K562 treated with DMSO at 1 percent for 12 hours (cell line): ENCODE results near the gene NEUROD2. TPM values are rescaled to one million over a fixed set of nuclear protein-coding genes. Genes with fewer than 3 reads are reported as not detected.

ENCODE experiments used
- total RNA-seq: library from RNA; unstranded; fragments of 300-600 nt; gene quantifications from 2 replicates; pipeline ENCODE4 v1.2.3, GENCODE V29; 2022; ENCODE audit not compliant: insufficient read depth

NEUROD2 gene
- total RNA-seq = not detected in 2 replicates

DNA sequence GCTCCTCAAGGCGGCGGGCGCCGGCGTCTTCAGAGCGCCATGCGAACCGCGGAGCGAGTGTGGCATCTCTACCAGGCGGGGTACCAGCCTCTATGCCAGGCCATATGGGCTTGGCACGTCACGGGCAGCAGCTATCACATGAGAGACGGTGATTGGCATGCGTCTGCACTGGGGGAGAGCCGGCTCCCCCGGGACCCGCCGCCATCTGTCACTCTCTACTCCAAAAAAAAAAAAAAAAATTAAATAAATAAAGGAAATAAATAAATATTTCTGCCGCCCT lies at the start of gene NEUROD2:
Gene NEUROD2, minus strand, starts transcription at position 70 of the 280 bp plus-strand sequence. CDS start 1,321 bp downstream, outside the sequence.

DNA sequence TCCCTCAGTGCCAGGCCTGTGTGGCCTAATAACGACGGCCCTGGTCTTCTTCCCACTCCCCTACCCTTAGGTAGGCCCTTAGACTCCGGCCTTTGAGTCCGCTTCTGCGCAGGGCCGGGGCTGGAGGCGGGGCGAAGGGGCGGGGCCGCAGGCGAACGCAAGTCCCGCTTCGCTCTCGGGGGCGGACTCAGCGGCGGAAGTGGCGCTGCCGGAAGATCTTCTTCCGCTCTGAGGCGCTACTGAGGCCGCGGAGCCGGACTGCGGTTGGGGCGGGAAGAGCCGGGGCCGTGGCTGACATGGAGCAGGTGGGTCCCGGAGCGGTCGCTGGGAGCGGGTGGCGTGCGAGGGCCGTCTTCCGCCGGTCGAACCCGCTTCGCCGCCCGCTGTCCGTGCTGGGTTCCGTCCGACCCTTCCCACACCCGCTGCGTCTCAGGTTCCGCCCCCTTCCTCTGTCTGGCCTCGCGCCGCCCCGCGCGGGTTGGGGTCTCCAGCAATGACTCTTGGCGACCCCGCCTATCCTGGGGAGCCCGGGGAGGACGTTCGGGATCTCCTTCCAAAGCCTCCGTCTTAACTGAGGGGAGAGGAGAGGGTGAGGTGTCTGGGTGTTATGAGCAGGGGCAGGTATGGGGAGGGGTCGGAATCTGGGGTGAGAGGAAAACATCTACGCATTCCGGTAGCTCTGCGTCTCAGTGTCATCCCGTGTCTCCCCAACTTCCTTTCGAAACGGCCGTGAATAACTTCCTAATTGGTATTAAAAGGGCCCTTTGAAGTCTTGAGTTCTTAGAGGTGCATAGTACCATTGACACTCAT lies 29.4 kb upstream of the NEUROD2 start, which contains the start of gene STARD3:
Gene STARD3, plus strand, starts transcription at position 218 of the 810 bp plus-strand sequence. CDS start 16,388 bp downstream, outside the sequence.

DNA sequence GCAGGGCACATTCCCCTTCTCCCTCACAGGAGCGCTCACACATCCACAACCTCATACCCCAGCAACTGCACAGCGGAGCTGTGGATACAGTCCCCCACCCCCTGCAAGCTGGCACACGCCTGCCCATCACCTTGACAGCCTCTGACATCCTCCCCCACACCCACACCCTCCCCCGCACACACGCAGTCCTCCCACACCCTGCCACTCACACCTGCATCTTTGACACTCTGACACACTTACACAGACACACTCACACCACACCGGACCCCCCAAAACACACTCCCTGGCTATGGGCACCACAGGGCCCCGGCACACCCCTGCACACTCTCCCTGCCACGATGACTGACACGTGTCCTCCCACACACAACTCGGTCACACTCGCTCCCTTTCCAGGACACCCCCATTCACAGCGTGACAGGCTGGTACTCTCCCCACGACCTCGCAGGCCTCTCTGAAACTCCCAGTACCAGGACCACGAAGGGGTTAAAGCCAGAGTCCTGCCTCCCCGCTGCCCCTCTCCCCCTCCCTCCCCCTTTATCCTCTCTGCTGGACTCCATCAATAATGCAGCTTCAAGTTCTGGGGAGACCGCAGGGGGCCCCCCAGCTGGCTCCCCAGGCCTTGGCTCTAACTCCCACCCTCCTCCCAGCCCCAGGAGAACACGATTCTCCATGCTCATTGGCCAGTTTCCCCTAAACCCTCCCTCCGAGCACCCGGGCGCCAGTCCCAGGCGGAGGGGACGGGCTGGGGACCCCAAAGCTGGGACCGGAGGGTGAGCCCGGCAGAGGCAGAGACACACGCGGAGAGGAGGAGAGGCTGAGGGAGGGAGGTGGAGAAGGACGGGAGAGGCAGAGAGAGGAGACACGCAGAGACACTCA lies 18.7 kb upstream of the NEUROD2 start, which contains the start of gene PPP1R1B:
Gene PPP1R1B, plus strand, starts transcription at position 782 of the 876 bp plus-strand sequence. CDS start 441 bp downstream, outside the sequence.

Other genes starting within 250 kb of the NEUROD2 start
- gene FBXL20, start 206.3 kb downstream of the NEUROD2 start, total RNA-seq = 2.0 and 5.7 TPM in 2 replicates
- 4.9 and 25.9 TPM in 2 replicates for gene MED1, start 156.7 kb downstream of the NEUROD2 start, total RNA-seq
- 7.0 and 34.1 TPM in 2 replicates for gene CDK12, start 146.4 kb downstream of the NEUROD2 start, total RNA-seq
- not detected in 2 replicates for gene PPP1R1B, start 19.0 kb upstream of the NEUROD2 start, total RNA-seq
- 89.5 and 118 TPM in 2 replicates for gene STARD3, start 29.2 kb upstream of the NEUROD2 start, total RNA-seq
- 3.7 and 4.9 TPM in 2 replicates for gene TCAP, start 57.4 kb upstream of the NEUROD2 start, total RNA-seq
- gene PNMT, start 60.5 kb upstream of the NEUROD2 start, total RNA-seq = 4.2 and 5.4 TPM in 2 replicates
- gene PGAP3, start 80.1 kb upstream of the NEUROD2 start, total RNA-seq = 7.0 and 15.8 TPM in 2 replicates
- 2.6 and 6.4 TPM in 2 replicates for gene ERBB2, start 92.1 kb upstream of the NEUROD2 start, total RNA-seq
- gene MIEN1, start 122.6 kb upstream of the NEUROD2 start, total RNA-seq = 97.0 and 128 TPM in 2 replicates
- gene GRB7, start 130.0 kb upstream of the NEUROD2 start, total RNA-seq = 5.5 and 7.7 TPM in 2 replicates